WI38 (cell line): ENCODE data around the gene BSG.

Experiments
- H3K4me3 ChIP-seq: 2 replicates; pipeline ENCODE4 v1.5.1; 2011; ENCODE audit warnings: low read depth, mild to moderate bottlenecking, control low read depth, low read length
- TF ChIP-seq, protein P1 (sequence below): IDR thresholded peaks from 2 replicates; pipeline ENCODE4 v1.5.1; 2012; ENCODE audit warnings: low read depth, mild to moderate bottlenecking, control low read depth, low read length

The BSG gene

GRCh38 chr19:592101-592500, 19.7 kb downstream of the BSG start:
- TF ChIP-seq, protein P1, sequence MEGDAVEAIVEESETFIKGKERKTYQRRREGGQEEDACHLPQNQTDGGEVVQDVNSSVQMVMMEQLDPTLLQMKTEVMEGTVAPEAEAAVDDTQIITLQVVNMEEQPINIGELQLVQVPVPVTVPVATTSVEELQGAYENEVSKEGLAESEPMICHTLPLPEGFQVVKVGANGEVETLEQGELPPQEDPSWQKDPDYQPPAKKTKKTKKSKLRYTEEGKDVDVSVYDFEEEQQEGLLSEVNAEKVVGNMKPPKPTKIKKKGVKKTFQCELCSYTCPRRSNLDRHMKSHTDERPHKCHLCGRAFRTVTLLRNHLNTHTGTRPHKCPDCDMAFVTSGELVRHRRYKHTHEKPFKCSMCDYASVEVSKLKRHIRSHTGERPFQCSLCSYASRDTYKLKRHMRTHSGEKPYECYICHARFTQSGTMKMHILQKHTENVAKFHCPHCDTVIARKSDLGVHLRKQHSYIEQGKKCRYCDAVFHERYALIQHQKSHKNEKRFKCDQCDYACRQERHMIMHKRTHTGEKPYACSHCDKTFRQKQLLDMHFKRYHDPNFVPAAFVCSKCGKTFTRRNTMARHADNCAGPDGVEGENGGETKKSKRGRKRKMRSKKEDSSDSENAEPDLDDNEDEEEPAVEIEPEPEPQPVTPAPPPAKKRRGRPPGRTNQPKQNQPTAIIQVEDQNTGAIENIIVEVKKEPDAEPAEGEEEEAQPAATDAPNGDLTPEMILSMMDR, result no peak
- H3K4me3 ChIP-seq, result no peak overlapping the region

- TF ChIP-seq, protein P1, result no peak
- no peak overlapping the region for H3K4me3 ChIP-seq
Measured at GRCh38 chr19:593055-593454, 20.7 kb downstream of the BSG start.

GRCh38 chr19:593505-593904, 21.1 kb downstream of the BSG start:
- TF ChIP-seq, protein P1, result no peak
- H3K4me3 ChIP-seq, result no peak overlapping the region

GRCh38 chr19:594265-594870, 22.0 kb downstream of the BSG start:
- H3K4me3 ChIP-seq, result no peak overlapping the region
- TF ChIP-seq, protein P1, result no peak

DNA sequence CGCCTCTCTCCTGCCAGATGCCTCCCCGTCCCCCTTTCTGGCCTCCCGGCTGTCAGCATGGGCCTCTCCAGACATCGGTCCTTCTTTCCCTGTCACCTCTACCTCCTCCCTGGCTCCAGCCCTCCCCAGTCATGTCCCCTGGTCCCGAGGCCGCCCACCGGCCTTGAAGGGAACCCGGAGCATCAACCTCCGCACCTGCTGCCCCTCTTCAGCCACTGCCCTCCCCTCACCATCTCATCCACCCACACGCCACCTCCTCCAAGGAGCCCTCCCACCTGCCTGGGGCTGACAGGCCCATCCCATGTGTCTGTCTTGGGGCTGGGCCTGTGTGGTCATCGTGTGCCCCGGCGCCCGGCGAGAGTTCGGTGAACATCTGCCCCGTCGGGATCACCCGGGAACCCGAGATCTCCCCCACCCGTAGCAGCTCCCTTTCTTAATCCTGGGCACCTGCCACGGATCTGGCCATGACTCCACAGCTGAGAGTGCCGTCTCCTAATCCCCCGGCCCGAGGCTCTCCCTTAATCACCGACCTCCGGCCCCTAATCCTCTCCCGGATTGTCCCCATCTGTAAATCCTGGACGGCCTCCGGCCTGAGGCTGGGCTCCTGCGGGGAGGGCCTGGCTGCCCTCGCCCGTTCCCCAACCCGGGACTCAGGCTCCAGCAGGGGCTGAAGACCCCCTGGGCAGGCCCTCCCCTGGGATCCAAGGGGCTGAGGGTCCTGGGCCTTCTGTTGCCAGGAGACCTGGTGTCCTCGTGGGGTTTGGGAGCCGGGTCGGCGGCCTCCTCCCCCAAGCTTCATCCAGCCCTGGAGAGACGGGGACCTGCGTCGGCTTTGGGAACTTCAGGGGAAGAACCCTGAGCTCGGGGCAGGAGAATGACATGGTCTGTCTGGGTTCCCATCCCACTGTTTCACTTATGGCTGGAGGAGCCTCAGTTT, 23.2 kb downstream of the BSG start:
- no peak overlapping the region for H3K4me3 ChIP-seq
- TF ChIP-seq, protein P1, result no peak

DNA sequence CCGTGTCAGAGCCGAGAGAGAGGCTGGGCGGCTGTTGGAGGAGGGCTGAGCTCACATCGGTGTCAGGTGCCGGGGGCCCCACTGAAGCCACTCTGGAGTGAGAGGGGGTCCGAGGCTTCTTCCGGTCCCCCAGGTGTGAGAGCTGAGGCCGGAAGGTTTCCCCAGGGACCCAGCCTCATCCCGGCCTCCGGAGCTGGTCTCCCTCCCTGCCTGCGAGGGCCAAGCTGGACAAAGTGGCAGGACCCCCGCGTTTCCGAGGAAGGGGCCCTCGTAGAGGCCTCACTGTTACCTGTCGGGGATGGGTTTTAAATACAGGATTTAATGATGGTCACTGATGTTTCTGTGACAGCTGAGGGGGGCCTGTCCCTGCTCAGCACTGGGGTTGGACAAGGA, 23.9 kb downstream of the BSG start:
- TF ChIP-seq, protein P1, result no peak
- no peak overlapping the region for H3K4me3 ChIP-seq
